ENCODE results near the gene PES1. TPM values are rescaled to one million over a fixed set of nuclear protein-coding genes. Genes with fewer than 3 reads are reported as not detected.
A peak's percentile ranks its signal among the peaks of the same experiment; 100 is the strongest.

The PES1 gene
- total RNA-seq, 2 donors from 2014 or later: 94.5 to 173 TPM

- no peak overlapping the region for H3K4me3 Mint-ChIP-seq
- DNase-seq (ENCODE audit: low spot score) (no peak), ATAC-seq (no peak)
- H3K36me3 Mint-ChIP-seq: no peaks in the 10 kb centered on the region
- H3K27me3 Mint-ChIP-seq: peaks cover 0 to 3% of the 10 kb centered on the region in 2 donors
- H3K27ac Mint-ChIP-seq: no peak overlapping the region
- H3K9me3 Mint-ChIP-seq: no peaks in the 10 kb centered on the region
- H3K4me1 Mint-ChIP-seq (ENCODE audit: low read depth in 2 of 2): no peaks in the 10 kb centered on the region
These were observed 26.1 kb upstream of the PES1 start for GRCh38 chr22:30617819-30618218.

GRCh38 chr22:30615543-30615954, 23.8 kb upstream of the PES1 start:
- Mint-ChIP-seq H3K27ac (no peak overlapping the region), H3K27me3 (peaks cover 0 to 4% of the 10 kb centered on the region in 2 donors), H3K36me3 (no peaks in the 10 kb centered on the region), H3K9me3 (no peaks in the 10 kb centered on the region), H3K4me3 (no peak overlapping the region), H3K4me1 (ENCODE audit: low read depth in 2 of 2) (peaks cover 0 to 2% of the 10 kb centered on the region in 2 donors)
- DNase-seq (ENCODE audit: low spot score) (no peak), ATAC-seq (no peak)

GRCh38 chr22:30614879-30615278, 23.2 kb upstream of the PES1 start:
- H3K9me3 Mint-ChIP-seq: no peaks in the 10 kb centered on the region
- H3K27me3 Mint-ChIP-seq: peaks cover 0 to 7% of the 10 kb centered on the region in 2 donors
- H3K36me3 Mint-ChIP-seq: no peaks in the 10 kb centered on the region
- no peak overlapping the region for H3K4me3 Mint-ChIP-seq
- H3K4me1 Mint-ChIP-seq (ENCODE audit: low read depth in 2 of 2): peaks cover 0 to 9% of the 10 kb centered on the region in 2 donors
- no peak overlapping the region for H3K27ac Mint-ChIP-seq
- no peak for DNase-seq (ENCODE audit: low spot score)
- ATAC-seq: no peak

- no peaks in the 10 kb centered on the region for H3K9me3 Mint-ChIP-seq
- no peaks in the 10 kb centered on the region for H3K36me3 Mint-ChIP-seq
- peaks cover 0 to 9% of the 10 kb centered on the region in 2 donors for H3K27me3 Mint-ChIP-seq
- ATAC-seq (no peak), DNase-seq (ENCODE audit: low spot score) (no peak)
- peaks cover 3 to 15% of the 10 kb centered on the region in 2 donors for H3K4me1 Mint-ChIP-seq (ENCODE audit: low read depth in 2 of 2)
- no peak overlapping the region for H3K4me3 Mint-ChIP-seq
- H3K27ac Mint-ChIP-seq: no peak overlapping the region
These were observed 22.6 kb upstream of the PES1 start for GRCh38 chr22:30614268-30614667.

- ATAC-seq (no peak), DNase-seq (ENCODE audit: low spot score) (no peak)
- H3K27me3 Mint-ChIP-seq: peaks cover 0 to 9% of the 10 kb centered on the region in 2 donors
- peak overlapping the region in 1 of 2 donors; percentile 1 for H3K27ac Mint-ChIP-seq
- no peaks in the 10 kb centered on the region for H3K36me3 Mint-ChIP-seq
- H3K9me3 Mint-ChIP-seq: no peaks in the 10 kb centered on the region
- H3K4me1 Mint-ChIP-seq (ENCODE audit: low read depth in 2 of 2): peaks cover 9 to 20% of the 10 kb centered on the region in 2 donors
- H3K4me3 Mint-ChIP-seq: no peak overlapping the region
These were observed 21.1 kb upstream of the PES1 start for GRCh38 chr22:30612789-30613188.

- Mint-ChIP-seq H3K4me1 (ENCODE audit: low read depth in 2 of 2) (peaks cover 18 to 27% of the 10 kb centered on the region in 2 donors), H3K9me3 (no peaks in the 10 kb centered on the region), H3K27me3 (peaks cover 0 to 12% of the 10 kb centered on the region in 2 donors), H3K27ac (no peak overlapping the region), H3K4me3 (no peak overlapping the region), H3K36me3 (no peaks in the 10 kb centered on the region)
- ATAC-seq: no peak
- DNase-seq (ENCODE audit: low spot score): no peak
These were observed 19.5 kb upstream of the PES1 start for GRCh38 chr22:30611197-30611596.

- H3K36me3 Mint-ChIP-seq: no peaks in the 10 kb centered on the region
- H3K27me3 Mint-ChIP-seq: peaks cover 0 to 10% of the 10 kb centered on the region in 2 donors
- DNase-seq (ENCODE audit: low spot score): no peak
- H3K4me3 Mint-ChIP-seq: no peak overlapping the region
- ATAC-seq: no peak
- H3K27ac Mint-ChIP-seq: no peak overlapping the region
- H3K4me1 Mint-ChIP-seq (ENCODE audit: low read depth in 2 of 2): peaks cover 24 to 33% of the 10 kb centered on the region in 2 donors
- H3K9me3 Mint-ChIP-seq: no peaks in the 10 kb centered on the region
These were observed 18.6 kb upstream of the PES1 start for GRCh38 chr22:30610299-30610698.

- Mint-ChIP-seq H3K4me3 (peak overlapping the region; percentile 59), H3K27ac (peak overlapping the region; percentile 52), H3K36me3 (no peaks in the 10 kb centered on the region), H3K4me1 (ENCODE audit: low read depth in 2 of 2) (peaks cover 26 to 33% of the 10 kb centered on the region in 2 donors), H3K9me3 (no peaks in the 10 kb centered on the region), H3K27me3 (peaks cover 0 to 10% of the 10 kb centered on the region in 2 donors)
- peak; percentile 81 to 90 for ATAC-seq
- peak; percentile 69 for DNase-seq (ENCODE audit: low spot score)
These were observed 17.8 kb upstream of the PES1 start for GRCh38 chr22:30609260-30610185.

GRCh38 chr22:30607939-30608338, 16.2 kb upstream of the PES1 start:
- no peak overlapping the region for H3K27ac Mint-ChIP-seq
- H3K4me3 Mint-ChIP-seq: no peak overlapping the region
- H3K9me3 Mint-ChIP-seq: no peaks in the 10 kb centered on the region
- peaks cover 29 to 33% of the 10 kb centered on the region in 2 donors for H3K4me1 Mint-ChIP-seq (ENCODE audit: low read depth in 2 of 2)
- peaks cover 0 to 10% of the 10 kb centered on the region in 2 donors for H3K27me3 Mint-ChIP-seq
- ATAC-seq (no peak), DNase-seq (ENCODE audit: low spot score) (no peak)
- H3K36me3 Mint-ChIP-seq: no peaks in the 10 kb centered on the region

- Mint-ChIP-seq H3K27me3 (peaks cover 0 to 10% of the 10 kb centered on the region in 2 donors), H3K9me3 (no peaks in the 10 kb centered on the region), H3K36me3 (no peaks in the 10 kb centered on the region), H3K4me1 (ENCODE audit: low read depth in 2 of 2) (peaks cover 29 to 33% of the 10 kb centered on the region in 2 donors), H3K4me3 (peak overlapping the region; percentile 72), H3K27ac (peak overlapping the region; percentile 26 to 89)
- DNase-seq (ENCODE audit: low spot score) (no peak), ATAC-seq (no peak)
These were observed 15.7 kb upstream of the PES1 start for GRCh38 chr22:30607300-30607930.

GRCh38 chr22:30606455-30607299, 15.0 kb upstream of the PES1 start, which contains the start of gene TCN2:
TSS of gene TCN2 (plus strand) at chr22:30607174. CDS start at chr22:30607332, 158 bp downstream.
- DNase-seq (ENCODE audit: low spot score) (no peak), ATAC-seq (peak; percentile 77 to 84)
- H3K27ac Mint-ChIP-seq: peak within 1 kb of the TSS; percentile 26 to 89
- no peaks in the 10 kb centered on the region for H3K9me3 Mint-ChIP-seq
- H3K27me3 Mint-ChIP-seq: peaks cover 0 to 10% of the 10 kb centered on the region in 2 donors
- H3K4me3 Mint-ChIP-seq: peak within 1 kb of the TSS; percentile 72
- H3K4me1 Mint-ChIP-seq (ENCODE audit: low read depth in 2 of 2): peaks cover 29 to 33% of the 10 kb centered on the region in 2 donors
- no peaks in the 10 kb centered on the region for H3K36me3 Mint-ChIP-seq

GRCh38 chr22:30605449-30606110, 13.9 kb upstream of the PES1 start:
- no peak for DNase-seq (ENCODE audit: low spot score)
- no peaks in the 10 kb centered on the region for H3K36me3 Mint-ChIP-seq
- peak in 1 of 2 donors; percentile 37 for ATAC-seq
- peaks cover 0 to 9% of the 10 kb centered on the region in 2 donors for H3K27me3 Mint-ChIP-seq
- peaks cover 29 to 31% of the 10 kb centered on the region in 2 donors for H3K4me1 Mint-ChIP-seq (ENCODE audit: low read depth in 2 of 2)
- H3K27ac Mint-ChIP-seq: peak overlapping the region in 1 of 2 donors; percentile 29
- peak overlapping the region; percentile 51 for H3K4me3 Mint-ChIP-seq
- no peaks in the 10 kb centered on the region for H3K9me3 Mint-ChIP-seq

GRCh38 chr22:30604723-30605122, 13.0 kb upstream of the PES1 start:
- no peaks in the 10 kb centered on the region for H3K36me3 Mint-ChIP-seq
- no peak overlapping the region for H3K4me3 Mint-ChIP-seq
- H3K9me3 Mint-ChIP-seq: no peaks in the 10 kb centered on the region
- H3K27me3 Mint-ChIP-seq: peaks cover 0 to 6% of the 10 kb centered on the region in 2 donors
- H3K27ac Mint-ChIP-seq: no peak overlapping the region
- ATAC-seq (no peak), DNase-seq (ENCODE audit: low spot score) (no peak)
- peaks cover 22 to 29% of the 10 kb centered on the region in 2 donors for H3K4me1 Mint-ChIP-seq (ENCODE audit: low read depth in 2 of 2)

All from natural killer cell treated with Interleukin-12 subunit alpha and Interleukin-12 subunit beta and Interleukin-15 and Interleukin-18, amount 100 ng/mL, for 72 hours (primary cell).